ENCODE data around the gene GATB.
A peak's percentile ranks its signal among the peaks of the same experiment; 100 is the strongest.

Gene GATB

GRCh38 chr4:151626228-151626627, 134.6 kb downstream of the GATB start:
- no peak for DNase-seq (ENCODE audit: insufficient read length, low spot score)
- FAIRE-seq = peak; percentile 32
- TF ChIP-seq CTCF (IDR thresholded peaks at IDR 0.05; ENCODE audit: insufficient read depth, missing control alignments) = no peak

- FAIRE-seq = no peak
- DNase-seq (ENCODE audit: insufficient read length, low spot score) = no peak
- no peak for TF ChIP-seq CTCF (IDR thresholded peaks at IDR 0.05; ENCODE audit: insufficient read depth, missing control alignments)
Measured at GRCh38 chr4:151624626-151625565, 135.9 kb downstream of the GATB start.
